ENCODE results near the gene ABI1. TPM values are rescaled to one million over a fixed set of nuclear protein-coding genes. Genes with fewer than 3 reads are reported as not detected.

ABI1 gene
- total and polyA plus RNA-seq, 9 of the 15 experiments (the other 6 are each of a cell fraction or from before 2014, with no cell fraction given), result 22.1 to 52.3 (median 39.0) TPM

GRCh38 chr10:26735435-26735834, 125.3 kb downstream of the ABI1 start (continued):
- TF ChIP-seq ZNF609 (CRISPR knock-in tag; IDR thresholded peaks at IDR 0.05; ENCODE audit: borderline replicate concordance), result no peak
- TF ChIP-seq ZNF785 (CRISPR knock-in tag; IDR thresholded peaks at IDR 0.05), result no peak
- TF ChIP-seq FOXK1 (CRISPR knock-in tag; IDR thresholded peaks at IDR 0.05; ENCODE audit: borderline replicate concordance), result no peak
- TF ChIP-seq TSC22D4 (tag; IDR thresholded peaks at IDR 0.05), result no peak
- no peak for TF ChIP-seq POLR2G (IDR thresholded peaks at IDR 0.05; ENCODE audit: low read depth, low read length)
- TF ChIP-seq SAFB (IDR thresholded peaks at IDR 0.05; ENCODE audit: borderline replicate concordance, low read depth, low read length), result no peak
- no peak for TF ChIP-seq SMC3 (conservative IDR thresholded peaks at IDR 0.05; ENCODE audit: insufficient read depth, low read depth, low read length)
